HG02588 (cell line): ENCODE measurements around the gene OR56A1.
"Not testable (repeated sequence)": the region's sequence is repeated elsewhere in the genome, so short reads cannot be mapped to it uniquely, and the experiment has no call there.

Experiments used
- ATAC-seq: cut with Tn5 transposase; IDR thresholded peaks from one replicate; pipeline ENCODE4 v1.9.1; 2021; ENCODE audit warnings: mild to moderate bottlenecking, moderate library complexity; ENCODE audit not compliant: unreplicated experiment

Gene OR56A1

DNA sequence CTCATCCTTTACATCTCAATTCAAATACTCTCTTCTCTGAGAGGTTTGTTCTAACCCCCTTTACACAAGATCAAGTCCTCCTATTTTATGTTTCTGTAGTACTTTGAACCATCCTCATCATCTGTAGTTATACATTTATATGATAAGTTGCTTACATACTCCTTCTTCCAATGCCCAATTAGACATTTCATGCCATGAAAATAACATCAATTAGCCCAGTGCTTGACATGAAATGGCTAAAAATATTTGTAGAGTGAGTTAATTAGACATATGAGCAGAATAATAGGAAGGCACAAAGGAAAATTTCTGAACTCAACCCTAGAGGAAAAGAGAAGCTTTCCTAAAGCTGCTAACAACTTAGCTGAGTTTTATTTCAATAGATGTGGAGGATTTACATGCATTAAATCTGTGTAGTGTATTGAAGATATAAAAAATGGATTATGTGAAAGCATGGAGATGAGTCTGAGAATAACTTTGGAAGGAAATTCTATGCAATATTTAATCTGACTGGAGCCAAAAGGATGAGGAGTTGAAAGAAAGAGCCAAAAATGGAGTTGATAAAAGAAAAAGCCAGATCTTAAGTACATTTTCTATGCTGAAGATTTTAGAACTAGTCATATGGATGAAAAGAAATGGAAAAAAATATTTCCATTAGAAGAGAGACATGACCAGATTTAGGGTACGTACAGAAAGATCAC is at the start of gene OR56A1:
TSS of gene OR56A1 (minus strand) at position 51 of the 698 bp plus-strand sequence. CDS start 3,066 bp downstream, outside the sequence.
- no peak for ATAC-seq

- ATAC-seq = no peak
Measured at GRCh38 chr11:6079463-6079862, 48.9 kb upstream of the OR56A1 start.

DNA sequence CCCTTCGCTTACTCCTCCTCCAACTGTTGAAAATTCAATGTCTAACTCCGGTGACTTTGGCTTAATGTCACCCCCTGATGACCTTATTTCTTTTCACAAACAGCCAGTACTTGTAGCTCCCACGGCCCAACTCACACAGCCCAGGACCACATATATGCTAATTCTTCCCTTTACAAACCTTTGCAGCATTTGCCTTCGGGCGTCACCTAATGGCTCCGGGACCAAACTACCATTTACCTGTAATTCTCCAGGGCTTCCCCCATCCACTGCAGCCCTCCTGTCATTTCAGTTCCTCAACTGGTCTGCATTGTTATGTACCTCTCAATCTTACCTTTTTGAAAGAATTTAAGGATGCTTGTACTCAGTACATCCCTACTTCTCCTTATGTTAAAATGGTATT is 47.2 kb upstream of the OR56A1 start:
- ATAC-seq = no peak

DNA sequence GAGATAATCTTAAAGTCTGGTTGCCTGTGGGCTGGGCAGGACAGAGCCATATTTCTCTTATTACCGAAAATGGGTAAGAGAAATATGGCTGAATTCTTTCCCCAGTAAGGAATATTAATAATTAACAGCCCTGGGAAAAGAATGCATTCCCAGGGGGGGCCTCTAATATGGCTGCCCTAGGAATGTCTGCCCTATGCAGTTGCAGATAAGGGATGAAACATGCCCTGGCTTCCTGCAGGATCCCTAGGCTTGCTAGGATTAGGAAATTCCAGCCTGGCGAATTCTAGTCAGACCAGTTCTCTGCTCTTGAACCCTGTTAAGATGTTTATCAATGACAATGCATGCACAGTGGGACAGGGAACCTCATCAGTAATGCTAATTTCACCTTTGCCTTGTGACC is 45.9 kb upstream of the OR56A1 start:
- ATAC-seq = not testable (repeated sequence)

DNA sequence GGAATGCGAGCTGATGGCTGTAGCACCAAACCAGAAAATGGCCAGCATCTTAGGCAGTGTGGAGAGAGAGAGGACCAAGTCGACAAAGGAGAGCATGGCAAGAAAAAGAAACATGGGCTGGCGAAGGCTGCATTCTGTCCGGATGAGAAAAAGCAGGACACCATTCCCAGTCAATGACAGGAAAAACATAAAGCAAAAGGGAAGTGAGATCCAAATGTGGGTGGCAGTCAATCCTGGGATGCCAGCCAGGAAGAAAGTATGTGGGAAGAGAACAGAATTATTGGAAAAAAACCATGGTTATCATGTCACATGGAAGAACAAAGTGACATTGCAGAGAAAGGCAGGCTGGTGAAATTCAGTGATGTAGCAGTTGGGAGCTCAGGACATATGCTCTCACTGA is 36.9 kb upstream of the OR56A1 start:
- no peak for ATAC-seq

DNA sequence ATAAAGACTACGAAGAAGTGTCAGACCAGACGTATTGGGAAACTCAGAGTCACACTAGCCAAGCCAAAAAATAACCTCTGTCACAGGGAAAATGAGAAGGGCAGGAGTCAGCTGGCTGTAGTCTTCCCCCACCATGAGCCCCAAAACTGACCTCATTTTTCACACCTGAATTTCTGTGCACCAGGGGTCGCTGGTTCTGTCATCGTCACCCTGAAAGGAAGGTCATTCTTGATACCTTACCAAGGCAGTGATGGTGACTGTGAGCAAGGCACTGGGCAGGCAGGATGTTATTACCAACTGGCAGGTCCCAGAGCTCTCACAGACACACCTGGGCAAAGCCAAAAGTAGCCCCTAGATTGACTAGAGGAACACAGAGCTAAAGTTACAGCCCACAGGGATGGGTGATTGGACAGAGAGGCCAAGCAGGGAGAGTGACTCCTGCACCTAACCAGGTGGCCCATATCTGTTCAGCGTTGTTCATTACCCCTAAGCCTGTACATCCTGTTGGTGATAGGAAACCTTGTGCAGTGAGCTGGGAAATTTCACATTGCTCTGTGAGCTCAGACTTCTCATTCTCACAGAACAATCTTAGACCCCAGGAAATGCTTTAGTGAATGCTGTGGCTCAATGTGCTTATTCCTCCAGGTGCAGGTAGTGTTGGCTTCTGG is 32.3 kb upstream of the OR56A1 start:
- no peak for ATAC-seq

- no peak for ATAC-seq
Measured at GRCh38 chr11:6061475-6061874, 30.9 kb upstream of the OR56A1 start.

DNA sequence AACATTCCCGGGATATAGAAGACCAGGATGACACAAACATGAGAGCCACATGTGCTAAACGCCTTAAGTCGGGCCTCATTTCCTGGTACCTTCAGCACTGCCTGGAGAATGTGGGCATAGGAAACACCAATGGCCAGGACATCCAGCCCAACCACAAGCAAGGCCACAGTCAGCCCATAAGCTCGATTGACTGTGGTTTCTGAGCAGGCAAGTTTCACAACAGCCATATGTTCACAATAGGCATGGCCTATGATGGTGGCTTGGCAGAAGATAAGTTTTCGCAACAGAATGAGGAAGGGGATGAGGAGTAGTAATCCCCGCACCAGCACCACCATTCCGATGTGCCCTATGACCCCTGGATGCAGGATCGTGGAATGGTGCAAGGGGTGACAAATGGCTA is 26.9 kb upstream of the OR56A1 start:
- ATAC-seq = no peak

DNA sequence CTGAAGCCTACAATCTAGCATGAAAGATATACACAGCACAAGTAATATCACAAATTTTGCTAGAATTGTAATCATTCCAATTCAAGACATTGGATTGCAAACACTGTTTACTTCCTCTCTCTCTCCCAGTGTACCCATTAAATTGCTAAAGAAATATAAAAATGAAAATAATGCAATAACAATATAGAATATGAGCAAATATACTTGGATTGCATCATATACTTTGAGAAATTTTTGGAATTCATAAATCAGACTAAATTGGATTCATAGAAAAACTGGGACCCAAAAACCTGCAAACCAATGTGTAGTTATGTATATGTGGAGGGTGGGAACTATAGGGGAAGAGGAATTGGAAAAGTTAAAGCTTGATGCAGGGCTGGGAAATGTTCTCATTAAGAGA is 25.0 kb upstream of the OR56A1 start:
- ATAC-seq = no peak

- no peak for ATAC-seq
Measured at GRCh38 chr11:6052374-6052773, 21.8 kb upstream of the OR56A1 start.

GRCh38 chr11:6040874-6041273 is 10.3 kb upstream of the OR56A1 start:
- no peak for ATAC-seq

DNA sequence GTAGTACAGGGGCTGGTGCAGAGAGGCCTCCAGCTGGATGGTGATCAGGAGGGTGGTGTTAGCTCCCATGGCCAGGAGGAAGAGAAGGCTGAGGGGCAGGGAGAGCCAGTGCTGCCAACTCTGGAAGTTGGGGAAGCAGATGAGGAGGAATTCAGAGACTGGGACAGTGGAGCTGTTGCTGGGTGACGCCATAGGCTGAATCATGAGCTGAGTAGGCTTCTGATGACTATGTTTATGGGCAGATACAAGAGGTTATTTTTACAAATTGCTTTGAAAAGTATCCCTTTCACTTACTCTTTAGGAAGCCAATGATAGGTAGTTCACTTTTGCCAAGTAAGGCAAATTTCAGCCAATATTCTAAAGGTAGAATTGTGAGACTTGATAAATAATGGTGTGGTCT is 3.1 kb downstream of the OR56A1 start:
- ATAC-seq = no peak

DNA sequence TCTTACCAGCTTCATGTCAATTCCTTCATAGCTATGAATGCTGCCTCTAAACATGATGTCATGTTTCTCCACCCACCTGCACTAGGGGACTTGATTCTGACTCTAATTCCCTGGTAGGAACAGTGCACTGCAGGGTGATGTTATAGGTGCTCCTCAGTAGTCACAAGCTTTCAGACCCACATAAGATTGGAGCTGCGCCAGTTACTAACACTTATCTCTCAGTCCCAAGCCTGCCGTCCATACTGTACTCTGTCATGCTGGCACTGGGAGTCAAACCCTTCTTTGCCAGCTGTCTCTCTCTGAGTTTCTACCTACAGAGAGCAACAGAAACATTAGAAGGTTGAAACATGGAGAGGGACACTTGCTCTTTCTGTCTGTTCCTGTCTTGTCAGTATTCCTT is 5.5 kb downstream of the OR56A1 start:
- no peak for ATAC-seq

DNA sequence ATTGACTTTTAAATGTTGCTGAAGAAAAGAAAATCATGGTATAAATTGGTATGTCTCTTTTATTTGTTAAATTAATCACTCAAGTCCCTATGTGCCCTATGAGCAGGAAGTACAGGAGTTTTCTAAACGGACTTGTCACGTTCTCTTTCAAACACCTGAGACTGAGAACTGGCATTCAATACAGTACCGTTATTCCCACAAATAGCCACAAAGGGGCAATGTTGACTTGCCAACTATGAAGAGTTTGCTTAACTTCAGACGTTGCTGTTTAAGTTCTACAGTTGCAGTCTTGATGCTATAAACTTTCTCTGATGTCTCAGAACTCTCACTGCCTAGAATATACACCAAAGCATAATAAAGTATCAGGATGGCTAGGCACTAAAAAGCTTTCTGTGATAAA is 7.6 kb downstream of the OR56A1 start:
- no peak for ATAC-seq

GRCh38 chr11:6013042-6013441 is 17.5 kb downstream of the OR56A1 start:
- ATAC-seq = no peak

- ATAC-seq = no peak
Measured at GRCh38 chr11:6012035-6012668, 18.4 kb downstream of the OR56A1 start.

- ATAC-seq = no peak
Measured at GRCh38 chr11:6006846-6007245, 23.7 kb downstream of the OR56A1 start, which contains the start of gene OR56A4. TSS of gene OR56A4 (minus strand) at chr11:6006946. CDS start at chr11:6002992, 3,954 bp downstream.

- ATAC-seq = no peak
Measured at GRCh38 chr11:6006395-6006794, 24.2 kb downstream of the OR56A1 start.

- ATAC-seq = no peak
Measured at GRCh38 chr11:6002202-6002699, 28.3 kb downstream of the OR56A1 start.

DNA sequence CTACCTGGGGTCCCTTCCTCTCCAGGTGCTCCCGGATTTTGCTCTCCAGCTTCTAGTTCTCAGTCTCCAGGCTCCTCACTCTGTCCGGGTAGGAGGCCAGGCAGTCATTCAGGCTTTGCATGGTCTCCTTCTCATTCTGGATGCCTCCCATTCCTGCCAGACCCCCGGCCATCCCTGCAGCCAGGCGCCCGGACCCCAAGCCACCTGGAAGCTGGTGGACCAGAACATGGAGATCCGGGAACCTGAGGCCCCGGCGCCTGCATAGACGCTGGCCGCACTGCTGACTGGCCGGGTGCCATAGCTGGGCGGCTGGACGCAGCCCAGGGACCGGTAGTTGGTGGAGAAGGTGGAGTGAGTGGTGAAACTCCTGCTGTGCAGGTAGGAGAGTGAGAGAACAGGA is 35.8 kb downstream of the OR56A1 start:
- no peak for ATAC-seq

DNA sequence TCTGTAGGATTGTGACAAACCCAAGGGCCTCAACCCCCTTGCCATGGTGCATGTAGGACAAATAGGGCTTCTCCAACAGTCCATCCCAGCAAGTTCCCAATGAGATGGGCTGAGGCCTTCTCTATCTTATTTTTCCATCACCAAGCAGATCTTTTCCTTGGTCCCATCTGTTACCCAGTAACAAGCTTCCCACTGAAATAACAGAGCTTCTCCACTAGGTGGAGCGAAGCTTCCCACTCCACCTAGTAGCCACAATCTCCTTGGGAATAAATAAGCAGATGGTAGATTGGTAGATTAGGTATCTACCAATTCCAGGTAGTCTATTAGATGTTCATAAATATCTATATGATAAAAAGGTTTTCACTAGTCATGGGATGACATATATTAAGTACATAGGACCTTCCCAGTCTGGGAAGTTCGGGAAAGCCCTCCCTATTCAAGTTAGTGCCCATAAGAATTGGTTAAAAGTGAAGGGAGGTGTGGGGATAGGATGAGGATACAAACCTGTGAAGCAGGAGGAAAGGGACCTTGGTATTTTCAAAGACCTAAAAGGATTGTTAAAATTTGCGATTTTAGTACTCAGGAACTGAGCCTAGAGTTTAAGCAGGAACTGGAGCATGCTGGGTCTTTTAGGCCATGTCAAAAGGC is 37.8 kb downstream of the OR56A1 start:
- no peak for ATAC-seq
